Ovary (tissue), 9 donors: ENCODE measurements around the gene OR1F1. TPM values are rescaled to one million over a fixed set of nuclear protein-coding genes. Genes with fewer than 3 reads are reported as not detected.

Source experiments
- DNase-seq, 5 donors: peaks; one replicate each; pipeline ENCODE4 v3.0.0-alpha.2; 2019 to 2020
- H3K27ac ChIP-seq, 2 donors: fragments of 200-600 bp; one replicate each; pipeline versions ENCODE4 v1.5.1 to v1.8.0; 2019 to 2022
- H3K27me3 ChIP-seq: fragments of 200-600 bp; one replicate; pipeline ENCODE4 v1.8.0; 2022
- H3K36me3 ChIP-seq: fragments of 200-600 bp; sonication (generic); one replicate; pipeline ENCODE4 v1.5.1; 2019
- H3K4me1 ChIP-seq: one replicate; pipeline ENCODE4 v1.8.1; 2013; ENCODE audit warnings: mild to moderate bottlenecking, moderate library complexity; ENCODE audit not compliant: insufficient read depth
- H3K4me3 ChIP-seq: fragments of 200-600 bp; sonication (generic); one replicate; pipeline ENCODE4 v1.5.1; 2017
- H3K9me3 ChIP-seq, 2 donors: fragments of 200-600 bp in 1 of 2; sonication (generic) in 1 of 2; one replicate each; pipeline versions ENCODE4 v1.5.1 to v1.8.1; 2013 to 2019; ENCODE audit warnings: mild to moderate bottlenecking in 1 of 2, moderate library complexity in 1 of 2
- CTCF ChIP-seq, 3 donors: fragments of 450-650 bp in 2 of 3; fragments of 200-600 bp in 1 of 3; IDR thresholded peaks; one replicate each; pipeline versions ENCODE4 v1.5.1 to v1.8.0; 2016 to 2022; ENCODE audit warnings: antibody characterized with exemption in 3 of 3, mild to moderate bottlenecking in 1 of 3
- EP300 ChIP-seq: sonication (generic); formaldehyde crosslinking; IDR thresholded peaks from one replicate; pipeline ENCODE4 v1.6.1; 2017; ENCODE audit warnings: antibody characterized with exemption
- POLR2A ChIP-seq: fragments of 450-650 bp; IDR thresholded peaks from one replicate; pipeline ENCODE4 v1.6.1; 2017; ENCODE audit warnings: antibody characterized with exemption, mild to moderate bottlenecking, moderate library complexity
- WGBS, 3 donors: extraction: QIAGEN DNeasy Blood & Tissue Kit in 1 of 3; methylation state at CpG; one replicate each; pipeline versions ENCODE4 v1.1.5 to v1.1.7; 2013 to 2017; 5-methylcytosine and 5-hydroxymethylcytosine counted together
- intact Hi-C, 4 donors: fragments of 100-400 bp; cut with DNase I; formaldehyde crosslinking; loops; one replicate each; pipeline versions ENCODE4 v1.11.0 to v1.15.1; 2022 to 2023
- polyA plus RNA-seq, 2 donors: library from polyadenylated mRNA; stranded (reverse); fragments of 200-250 nt in 1 of 2; fragments of 350-450 nt in 1 of 2; fragmentation: Illumina TruSeq in 1 of 2; extraction: RNeasy Lipid Tissue Mini Kit (QIAGEN cat#74804) in 1 of 2; gene quantifications; one replicate each; pipeline ENCODE4 v1.2.3, GENCODE V29; 2013 to 2014
- total RNA-seq, 7 donors: library from RNA; depleted of rRNA in 2 of 7; stranded (reverse); fragments of >200 nt in 2 of 7; fragmentation: NEBNext Ultra II Directional in 3 of 7; extraction: Animal tissue kit (Norgen Biotek cat#: 25700) in 3 of 7; gene quantifications; one replicate each; pipeline versions ENCODE4 v1.1.0 to v1.2.4, GENCODE V29; 2016 to 2023
- donor health status: DM: no; HTN: no; CAD: no; lungs with moderate emphysema.
- donor health status: DM: no; HTN: no; CAD: no.
- donor health status: Bipolar disorder and iron deficiency.
- donor health status: DM: yes; HTN: yes; CAD: no.
- donor health status: DM: no; HTN: no; CAD: no.
- donor health status: DM: yes; HTN: yes; CAD: no.

The OR1F1 gene
- total and polyA plus RNA-seq, 9 donors = not detected

GRCh38 chr16:3186946-3187690 is 886 bp upstream of the OR1F1 start:
- 74 to 80% (median 80%) methylated on average over 23 of the region's 23 CpGs for WGBS, 3 donors
- DNase-seq = no peak
- TF ChIP-seq POLR2A (no peak), EP300 (no peak), CTCF (IDR thresholded peaks at IDR 0.05) (no peak)
- H3K9me3 ChIP-seq = peaks cover 0 to 9% of the 10 kb centered on the region in 2 donors
- H3K4me3 ChIP-seq = no peak overlapping the region
- intact Hi-C loops = no loop called here
- no peak overlapping the region for H3K27ac ChIP-seq
- H3K4me1 ChIP-seq = peaks cover 1% of the 10 kb centered on the region
- H3K36me3 ChIP-seq = no peaks in the 10 kb centered on the region
- no peaks in the 10 kb centered on the region for H3K27me3 ChIP-seq

- no peak overlapping the region for H3K4me3 ChIP-seq
- WGBS, 3 donors = 1 to 3% (median 1%) methylated on average over 13 of the region's 13 CpGs
These were observed 596 bp downstream of the OR1F1 start for GRCh38 chr16:3188675-3188924.

GRCh38 chr16:3188925-3189825 is 1.2 kb downstream of the OR1F1 start:
- no peaks in the 10 kb centered on the region for H3K27me3 ChIP-seq
- intact Hi-C loops = no loop called here
- peaks cover 0 to 12% of the 10 kb centered on the region in 2 donors for H3K9me3 ChIP-seq
- peaks cover 1% of the 10 kb centered on the region for H3K4me1 ChIP-seq
- no peak overlapping the region for H3K4me3 ChIP-seq
- no peaks in the 10 kb centered on the region for H3K36me3 ChIP-seq
- TF ChIP-seq CTCF (IDR thresholded peaks at IDR 0.05) (no peak), POLR2A (no peak), EP300 (no peak)
- H3K27ac ChIP-seq = no peak overlapping the region
- WGBS, 3 donors = 2% methylated on average over 48 to 61 of the region's 61 CpGs
- DNase-seq = no peak

More at GRCh38 chr16:3188675-3188924, 596 bp downstream of the OR1F1 start:
- Histone ChIP-seq H3K4me1 (peaks cover 1% of the 10 kb centered on the region), H3K27ac (no peak overlapping the region), H3K27me3 (no peaks in the 10 kb centered on the region), H3K9me3 (peaks cover 0 to 12% of the 10 kb centered on the region in 2 donors), H3K36me3 (no peaks in the 10 kb centered on the region)
- no peak for DNase-seq
- intact Hi-C loops = no loop called here
- TF ChIP-seq CTCF (IDR thresholded peaks at IDR 0.05) = no peak
- no peak for TF ChIP-seq POLR2A
- no peak for TF ChIP-seq EP300

GRCh38 chr16:3189869-3190268 is 1.9 kb downstream of the OR1F1 start:
- Histone ChIP-seq H3K27me3 (no peaks in the 10 kb centered on the region), H3K4me1 (peaks cover 1% of the 10 kb centered on the region), H3K9me3 (peaks cover 0 to 8% of the 10 kb centered on the region in 2 donors), H3K27ac (no peak overlapping the region), H3K4me3 (no peak overlapping the region), H3K36me3 (no peaks in the 10 kb centered on the region)
- no peak for TF ChIP-seq EP300
- no peak for TF ChIP-seq POLR2A
- no peak for TF ChIP-seq CTCF (IDR thresholded peaks at IDR 0.05)
- DNase-seq = no peak
- 12 to 13% (median 12%) methylated on average over 11 of the region's 11 CpGs for WGBS, 3 donors
- intact Hi-C loops = no loop called here
